ENCODE data around the gene SLC45A1. TPM values are rescaled to one million over a fixed set of nuclear protein-coding genes. Genes with fewer than 3 reads are reported as not detected.

The SLC45A1 gene
- total RNA-seq, 3 donors from 2014 or later (not counting 1 experiment from before 2014, with no cell fraction given), result 0.45 to 0.68 (median 0.52) TPM

- H3K27me3 ChIP-seq (ENCODE audit: control insufficient read depth, insufficient read depth, low read length), result peaks cover 21% of the 10 kb centered on the region
- peak overlapping the region in 1 of 2 donors; percentile 55 for H3K27ac Mint-ChIP-seq
These were observed 2.1 kb upstream of the SLC45A1 start for GRCh38 chr1:8315573-8316475.

GRCh38 chr1:8318436-8318835, 522 bp downstream of the SLC45A1 start:
- peak overlapping the region in 1 of 2 donors; percentile 71 for H3K27ac Mint-ChIP-seq

More at GRCh38 chr1:8315573-8316475, 2.1 kb upstream of the SLC45A1 start:
- Mint-ChIP-seq H3K9me3 (no peaks in the 10 kb centered on the region), H3K4me3 (no peak overlapping the region), H3K27me3 (ENCODE audit: low read depth in 2 of 2) (peaks cover 33 to 40% of the 10 kb centered on the region in 2 donors), H3K36me3 (no peaks in the 10 kb centered on the region), H3K4me1 (peaks cover 4 to 25% of the 10 kb centered on the region in 2 donors)
- peaks cover 18% of the 10 kb centered on the region for H3K4me1 ChIP-seq (ENCODE audit: control insufficient read depth, insufficient read depth, low read length)
- no peaks in the 10 kb centered on the region for H3K9me3 ChIP-seq (ENCODE audit: control insufficient read depth, insufficient read depth, low read length)
- no peak overlapping the region for H3K4me3 ChIP-seq (ENCODE audit: low read length)
- no peak overlapping the region for H3K27ac ChIP-seq (ENCODE audit: low read length)
- intact Hi-C loops (cut with micrococcal nuclease), result loop anchor here (2.0 kb wide), 1 partner anchor 289 kb away; the partner anchor contains the start of gene ERRFI1
- ATAC-seq (no peak), DNase-seq (no peak)
- WGBS (ENCODE audit: insufficient coverage), result 76% methylated on average over 14 of the region's 14 CpGs
- no peak for TF ChIP-seq CTCF (IDR thresholded peaks at IDR 0.05)
- no peaks in the 10 kb centered on the region for H3K36me3 ChIP-seq (ENCODE audit: control insufficient read depth, insufficient read depth, low read length)

GRCh38 chr1:8321612-8322011, 3.7 kb downstream of the SLC45A1 start:
- no peak for ATAC-seq
- no peak overlapping the region for H3K27ac Mint-ChIP-seq

More at GRCh38 chr1:8318436-8318835, 522 bp downstream of the SLC45A1 start:
- peak in 1 of 2 donors; percentile 41 for DNase-seq
- intact Hi-C loops (cut with micrococcal nuclease), result no loop called here
- no peaks in the 10 kb centered on the region for H3K36me3 Mint-ChIP-seq
- 7% methylated on average over 18 of the region's 18 CpGs for WGBS (ENCODE audit: insufficient coverage)
- Histone ChIP-seq H3K36me3 (ENCODE audit: control insufficient read depth, insufficient read depth, low read length) (no peaks in the 10 kb centered on the region), H3K4me3 (ENCODE audit: low read length) (peak overlapping the region; percentile 46), H3K4me1 (ENCODE audit: control insufficient read depth, insufficient read depth, low read length) (peaks cover 18% of the 10 kb centered on the region), H3K27me3 (ENCODE audit: control insufficient read depth, insufficient read depth, low read length) (peaks cover 21% of the 10 kb centered on the region), H3K27ac (ENCODE audit: low read length) (no peak overlapping the region), H3K9me3 (ENCODE audit: control insufficient read depth, insufficient read depth, low read length) (no peaks in the 10 kb centered on the region)
- ATAC-seq, result no peak
- peaks cover 33 to 41% of the 10 kb centered on the region in 2 donors for H3K27me3 Mint-ChIP-seq (ENCODE audit: low read depth in 2 of 2)
- TF ChIP-seq CTCF (IDR thresholded peaks at IDR 0.05), result no peak
- peak overlapping the region; percentile 72 for H3K4me3 Mint-ChIP-seq
- peaks cover 4 to 25% of the 10 kb centered on the region in 2 donors for H3K4me1 Mint-ChIP-seq
- H3K9me3 Mint-ChIP-seq, result peaks cover 3% of the 10 kb centered on the region in 2 donors

More at GRCh38 chr1:8321612-8322011, 3.7 kb downstream of the SLC45A1 start:
- no peak for DNase-seq
- no peaks in the 10 kb centered on the region for H3K9me3 ChIP-seq (ENCODE audit: control insufficient read depth, insufficient read depth, low read length)
- H3K27me3 Mint-ChIP-seq (ENCODE audit: low read depth in 2 of 2), result peaks cover 5 to 19% of the 10 kb centered on the region in 2 donors
- TF ChIP-seq CTCF (IDR thresholded peaks at IDR 0.05), result no peak
- no peaks in the 10 kb centered on the region for H3K36me3 ChIP-seq (ENCODE audit: control insufficient read depth, insufficient read depth, low read length)
- H3K9me3 Mint-ChIP-seq, result peaks cover 3% of the 10 kb centered on the region in 2 donors
- WGBS (ENCODE audit: insufficient coverage), result 92% methylated on average over 3 of the region's 3 CpGs
- H3K4me3 Mint-ChIP-seq, result no peak overlapping the region
- no peak overlapping the region for H3K27ac ChIP-seq (ENCODE audit: low read length)
- intact Hi-C loops (cut with micrococcal nuclease), result no loop called here
- H3K36me3 Mint-ChIP-seq, result no peaks in the 10 kb centered on the region
- peaks cover 12% of the 10 kb centered on the region for H3K27me3 ChIP-seq (ENCODE audit: control insufficient read depth, insufficient read depth, low read length)
- H3K4me1 ChIP-seq (ENCODE audit: control insufficient read depth, insufficient read depth, low read length), result peaks cover 15% of the 10 kb centered on the region
- peaks cover 0 to 13% of the 10 kb centered on the region in 2 donors for H3K4me1 Mint-ChIP-seq
- H3K4me3 ChIP-seq (ENCODE audit: low read length), result no peak overlapping the region
